Prostate gland (tissue), 2 donors: ENCODE data around the gene UQCR11. TPM values are rescaled to one million over a fixed set of nuclear protein-coding genes. Genes with fewer than 3 reads are reported as not detected.

Source experiments
- small RNA-seq, 2 donors: library from RNA; depleted of rRNA; stranded (forward); fragments of <200 nt; gene quantifications; one replicate each; pipeline ENCODE3, GENCODE V24; 2016
- total RNA-seq, 2 donors: library from RNA; depleted of rRNA; stranded (reverse); fragments of >200 nt; gene quantifications; one replicate each; pipeline ENCODE4 v1.1.0, GENCODE V29; 2016

The UQCR11 gene
- total RNA-seq, 2 donors from 2014 or later: 87.1 to 108 TPM

Small RNAs within 50 kb of the gene (small RNA-seq; reads per million reads assigned to genes)
- gene AC005943.2 (0 reads per million in 2 donors), gene RN7SL477P (0 reads per million in 2 donors), gene RNU6-1223P (0 reads per million in 2 donors)

Other genes with a start within 250 kb of the UQCR11 start
- gene NDUFS7, start 221.6 kb downstream of the UQCR11 start, total RNA-seq: 100 to 1,000 TPM; 147 to 202 TPM
- gene GAMT, start 203.9 kb downstream of the UQCR11 start, total RNA-seq: 100 to 1,000 TPM; 100 to 183 TPM
- 10 to 100 TPM; 58.6 to 74.1 TPM for gene DAZAP1, start 197.9 kb downstream of the UQCR11 start, total RNA-seq
- gene RPS15, start 167.1 kb downstream of the UQCR11 start, total RNA-seq: 1,000 to 10,000 TPM; 3,102 to 5,853 TPM
- gene APC2, start 155.3 kb downstream of the UQCR11 start, total RNA-seq: 1 to 10 TPM in 1 of 2 donors, under 1 TPM in 1; 0.05 to 2.2 TPM
- 10 to 100 TPM; 54.0 to 93.0 TPM for gene C19orf25, start 126.2 kb downstream of the UQCR11 start, total RNA-seq
- gene PCSK4, start 115.1 kb downstream of the UQCR11 start, total RNA-seq: 10 to 100 TPM in 1 of 2 donors, 1 to 10 TPM in 1; 8.1 to 22.9 TPM
- gene REEP6, start 114.3 kb downstream of the UQCR11 start, total RNA-seq: 100 to 1,000 TPM in 1 of 2 donors, 10 to 100 TPM in 1; 61.9 to 349 TPM
- 10 to 100 TPM in 1 of 2 donors, under 1 TPM in 1; 0.82 to 14.5 TPM for gene ADAMTSL5, start 92.4 kb downstream of the UQCR11 start, total RNA-seq
- gene PLK5, start 81.4 kb downstream of the UQCR11 start, total RNA-seq: 10 to 100 TPM in 1 of 2 donors, not detected in 1; 28.8 TPM
- 10 to 100 TPM; 60.6 to 87.0 TPM for gene MEX3D, start 37.1 kb downstream of the UQCR11 start, total RNA-seq
- gene MBD3, start 12.6 kb downstream of the UQCR11 start, total RNA-seq: 100 to 1,000 TPM; 100 to 166 TPM
- gene TCF3, start 47.2 kb upstream of the UQCR11 start, total RNA-seq: 100 to 1,000 TPM in 1 of 2 donors, 10 to 100 TPM in 1; 91.5 to 332 TPM
- gene ONECUT3, start 148.0 kb upstream of the UQCR11 start, total RNA-seq: not detected
- 1 to 10 TPM in 1 of 2 donors, under 1 TPM in 1; 0.18 to 4.7 TPM for gene ATP8B3, start 206.8 kb upstream of the UQCR11 start, total RNA-seq
- gene REXO1, start 243.0 kb upstream of the UQCR11 start, total RNA-seq: 10 to 100 TPM; 29.8 to 59.1 TPM